Measurements from ENCODE around the gene TYW5. TPM values are rescaled to one million over a fixed set of nuclear protein-coding genes. Genes with fewer than 3 reads are reported as not detected.

Gene TYW5, protein sequence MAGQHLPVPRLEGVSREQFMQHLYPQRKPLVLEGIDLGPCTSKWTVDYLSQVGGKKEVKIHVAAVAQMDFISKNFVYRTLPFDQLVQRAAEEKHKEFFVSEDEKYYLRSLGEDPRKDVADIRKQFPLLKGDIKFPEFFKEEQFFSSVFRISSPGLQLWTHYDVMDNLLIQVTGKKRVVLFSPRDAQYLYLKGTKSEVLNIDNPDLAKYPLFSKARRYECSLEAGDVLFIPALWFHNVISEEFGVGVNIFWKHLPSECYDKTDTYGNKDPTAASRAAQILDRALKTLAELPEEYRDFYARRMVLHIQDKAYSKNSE
- 6.4 and 7.7 TPM in 2 replicates for total RNA-seq

DNA sequence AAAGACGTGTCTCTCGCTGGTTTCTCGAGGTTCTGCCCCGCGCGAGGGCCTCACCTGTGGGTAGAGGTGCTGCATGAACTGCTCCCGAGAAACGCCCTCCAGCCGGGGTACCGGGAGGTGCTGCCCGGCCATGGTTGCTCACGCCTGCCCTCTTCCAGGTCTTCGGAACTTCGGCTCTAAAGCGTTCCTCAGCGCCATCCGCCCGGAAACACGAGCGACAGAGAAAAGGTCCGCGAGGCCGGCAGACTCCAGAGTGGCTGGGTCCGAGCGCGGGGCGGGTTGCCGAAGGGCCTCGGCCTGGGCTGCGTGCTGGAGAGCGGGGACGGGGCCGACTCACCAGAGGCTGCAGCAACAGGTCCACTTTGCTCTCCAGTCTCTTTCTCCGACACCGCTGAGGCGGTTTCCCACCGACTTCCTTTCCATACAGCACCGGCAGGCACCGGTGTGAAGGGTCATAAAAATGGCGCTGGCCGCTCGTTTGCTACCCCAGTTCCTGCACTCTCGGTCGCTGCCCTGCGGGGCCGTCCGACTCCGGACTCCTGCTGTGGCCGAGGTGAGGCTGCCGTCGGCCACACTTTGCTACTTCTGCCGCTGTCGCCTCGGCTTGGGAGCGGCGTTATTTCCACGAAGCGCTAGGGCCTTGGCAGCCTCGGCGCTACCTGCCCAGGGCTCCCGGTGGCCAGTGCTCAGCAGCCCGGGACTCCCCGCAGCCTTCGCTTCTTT lies at the start of gene TYW5, which contains the start of gene MAIP1:
Gene TYW5 (minus strand): TSS at position 153 of the 723 bp plus-strand sequence. CDS start 21 bp downstream, at position 132.
Gene MAIP1 (plus strand): TSS at position 244 of the 723 bp plus-strand sequence. CDS start 217 bp downstream, at position 461.

GRCh38 chr2:199911052-199911876 lies 44.0 kb downstream of the TYW5 start, which contains the start of gene C2orf69:
C2orf69 (plus strand) TSS chr2:199911293; CDS start chr2:199911439, 146 bp downstream.

Other genes with a start within 250 kb of the TYW5 start
- 0.59 and 1.4 TPM in 2 replicates for gene FTCDNL1, start 104.3 kb downstream of the TYW5 start, total RNA-seq
- 10.8 and 11.5 TPM in 2 replicates for gene C2orf69, start 44.2 kb downstream of the TYW5 start, total RNA-seq
- gene MAIP1, start 91 bp upstream of the TYW5 start, total RNA-seq, result 19.8 and 20.3 TPM in 2 replicates

All from smooth muscle cell of the pulmonary artery (primary cell).